H1 (cell line): Measurements from ENCODE around the gene SCOC. TPM values are rescaled to one million over a fixed set of nuclear protein-coding genes. Genes with fewer than 3 reads are reported as not detected.

Experiments used
- CTCF ChIA-PET: fragments of 300-600 bp; sonication (Branson Sonifier 250); formaldehyde crosslinking; loops from one replicate; lab custom pipeline; 2021; ENCODE audit not compliant: partially characterized antibody; lab: Charles Lee
- POLR2A ChIA-PET: fragments of 300-600 bp; sonication (Branson Sonifier 250); formaldehyde crosslinking; loops from one replicate; lab custom pipeline; 2021; ENCODE audit warnings: inconsistent platforms; ENCODE audit not compliant: partially characterized antibody; lab: Charles Lee
- DNase-seq, 2 experiments: peaks; one replicate each; pipeline versions ENCODE4 v3.0.0 to v3.0.0-alpha.2; 2010 to 2022; ENCODE audit warnings: low spot score in 2 of 2, low read depth in 1 of 2, mixed read lengths in 1 of 2
- FAIRE-seq: peaks from 2 replicates; lab custom pipeline; 2011; peaks lifted over from hg19 to GRCh38; lab: Jason Lieb, UNC
- H2AFZ ChIP-seq: 2 replicates; pipeline ENCODE4 v1.8.1; 2012; ENCODE audit warnings: low read length, inconsistent platforms
- H2AK5ac ChIP-seq: 2 replicates; pipeline ENCODE4 v1.6.1; 2013; ENCODE audit warnings: low read depth, low read length
- H2BK120ac ChIP-seq: replicated peaks from 2 replicates; pipeline ENCODE3; 2013; ENCODE audit warnings: low read depth, low read length, inconsistent platforms
- H2BK12ac ChIP-seq: 2 replicates; pipeline ENCODE4 v1.6.1; 2013; ENCODE audit warnings: low read depth, low read length
- H2BK15ac ChIP-seq: 2 replicates; pipeline ENCODE4 v1.6.1; 2013; ENCODE audit warnings: low read length
- H2BK20ac ChIP-seq: 2 replicates; pipeline ENCODE4 v1.6.1; 2013; ENCODE audit warnings: low read length
- H2BK5ac ChIP-seq: 2 replicates; pipeline ENCODE4 v1.6.1; 2013; ENCODE audit warnings: low read depth, low read length
- H3K14ac ChIP-seq: 2 replicates; pipeline ENCODE4 v1.6.1; 2013; ENCODE audit warnings: inconsistent platforms; ENCODE audit not compliant: insufficient read length
- H3K18ac ChIP-seq: 2 replicates; pipeline ENCODE4 v1.6.1; 2013; ENCODE audit warnings: low read length; ENCODE audit errors: extremely low read depth
- H3K23ac ChIP-seq: 2 replicates; pipeline ENCODE4 v1.6.1; 2013; ENCODE audit warnings: inconsistent platforms; ENCODE audit not compliant: insufficient read length
- H3K23me2 ChIP-seq: 2 replicates; pipeline ENCODE4 v1.6.1; 2013; ENCODE audit warnings: low read depth, low read length
- H3K27ac ChIP-seq: 2 replicates; pipeline ENCODE4 v1.6.1; 2011; ENCODE audit warnings: low read depth, low read length, inconsistent platforms
- H3K27me3 ChIP-seq, 4 experiments: replicated peaks in 1 of 4; 1 replicate in 1 of 4; 2 replicates in 3 of 4; pipeline versions ENCODE4 v1.6.1 to v1.8.1; 2011 to 2013; ENCODE audit warnings: low read length in 3 of 4, mild to moderate bottlenecking in 3 of 4, inconsistent platforms in 2 of 4, mixed read lengths in 2 of 4, moderate library complexity in 1 of 4; ENCODE audit not compliant: control insufficient read depth in 3 of 4, insufficient read depth in 3 of 4; ENCODE audit errors: extremely low read depth in 1 of 4
- H3K36me3 ChIP-seq, 4 experiments: 2 replicates each; pipeline versions ENCODE4 v1.6.1 to v1.8.1; 2011 to 2013; ENCODE audit warnings: mild to moderate bottlenecking in 4 of 4, low read length in 3 of 4, moderate library complexity in 2 of 4, control low read depth in 1 of 4, inconsistent platforms in 1 of 4; ENCODE audit not compliant: insufficient read depth in 4 of 4, control insufficient read depth in 2 of 4
- H3K4ac ChIP-seq: replicated peaks from 2 replicates; pipeline ENCODE3; 2013; ENCODE audit warnings: low read length, low read depth, mixed read lengths, inconsistent platforms; ENCODE audit not compliant: insufficient read length
- H3K4me1 ChIP-seq, 4 experiments: replicated peaks in 1 of 4; 1 replicate in 1 of 4; 2 replicates in 3 of 4; pipeline versions ENCODE4 v1.6.1 to v1.8.1; 2011 to 2013; ENCODE audit warnings: low read length in 3 of 4, inconsistent platforms in 2 of 4, mixed read lengths in 1 of 4; ENCODE audit not compliant: insufficient read depth in 4 of 4, control insufficient read depth in 3 of 4
- H3K4me2 ChIP-seq, 2 experiments: 2 replicates each; pipeline versions ENCODE4 v1.6.1 to v1.8.1; 2011 to 2013; ENCODE audit warnings: low read depth in 2 of 2, low read length in 2 of 2, control low read depth in 1 of 2, inconsistent platforms in 1 of 2, mild to moderate bottlenecking in 1 of 2; ENCODE audit not compliant: insufficient read depth in 1 of 2
- H3K4me3 ChIP-seq, 4 experiments: fragments of 200-600, 300-600 bp in 1 of 4; sonication (generic), shearing (Covaris generic), sonication (Bioruptor Twin) in 1 of 4; 2 replicates each; pipeline versions ENCODE4 v1.5.1 to v1.8.1; 2011 to 2016; ENCODE audit warnings: low read length in 4 of 4, low read depth in 3 of 4, control low read depth in 2 of 4, inconsistent platforms in 2 of 4, mild to moderate bottlenecking in 2 of 4, mixed read lengths in 1 of 4, moderate library complexity in 1 of 4; ENCODE audit not compliant: insufficient read depth in 2 of 4; ENCODE audit errors: extremely low read depth in 1 of 4
- H3K56ac ChIP-seq: replicated peaks from 2 replicates; pipeline ENCODE3; 2013; ENCODE audit warnings: low read depth, mild to moderate bottlenecking, mixed read lengths, low read length, inconsistent platforms; ENCODE audit not compliant: insufficient read length
- H3K79me1 ChIP-seq: 2 replicates; pipeline ENCODE4 v1.6.1; 2013; ENCODE audit warnings: low read depth, low read length, control low read depth
- H3K79me2 ChIP-seq, 2 experiments: 2 replicates each; pipeline versions ENCODE4 v1.6.1 to v1.8.1; 2012 to 2013; ENCODE audit warnings: low read length in 2 of 2, mild to moderate bottlenecking in 2 of 2, inconsistent platforms in 1 of 2; ENCODE audit not compliant: insufficient read depth in 2 of 2, control insufficient read depth in 1 of 2
- H3K9ac ChIP-seq, 4 experiments: replicated peaks in 1 of 4; 1 replicate in 1 of 4; 2 replicates in 3 of 4; pipeline versions ENCODE4 v1.6.1 to v1.8.1; 2011 to 2013; ENCODE audit warnings: low read depth in 3 of 4, low read length in 3 of 4, control low read depth in 2 of 4, mild to moderate bottlenecking in 2 of 4, moderate library complexity in 2 of 4, inconsistent platforms in 1 of 4; ENCODE audit errors: extremely low read depth in 1 of 4
- H3K9me3 ChIP-seq, 2 experiments: 2 replicates each; pipeline versions ENCODE4 v1.6.1 to v1.8.1; 2012 to 2013; ENCODE audit warnings: mild to moderate bottlenecking in 2 of 2, moderate library complexity in 2 of 2, control low read depth in 1 of 2, inconsistent platforms in 1 of 2, low read depth in 1 of 2, low read length in 1 of 2, mixed read lengths in 1 of 2; ENCODE audit not compliant: insufficient read depth in 2 of 2
- H4K20me1 ChIP-seq, 2 experiments: replicated peaks in 1 of 2; 2 replicates each; pipeline versions ENCODE3 to v1.8.1; 2011 to 2013; ENCODE audit warnings: inconsistent platforms in 2 of 2, low read length in 2 of 2, mild to moderate bottlenecking in 1 of 2; ENCODE audit not compliant: insufficient read depth in 2 of 2, control insufficient read depth in 1 of 2
- H4K5ac ChIP-seq: 2 replicates; pipeline ENCODE4 v1.6.1; 2013; ENCODE audit warnings: low read length, low read depth, mixed read lengths, inconsistent platforms; ENCODE audit not compliant: insufficient read length
- H4K8ac ChIP-seq: 2 replicates; pipeline ENCODE4 v1.8.0; 2013; ENCODE audit warnings: mild to moderate bottlenecking, moderate library complexity, low read length, inconsistent platforms; ENCODE audit not compliant: insufficient read depth; ENCODE audit errors: extremely low read depth
- H4K91ac ChIP-seq: replicated peaks from 2 replicates; pipeline ENCODE3; 2013; ENCODE audit warnings: low read length, mixed read lengths, inconsistent platforms; ENCODE audit not compliant: insufficient read length
- EGR1 ChIP-seq: IDR thresholded peaks from 2 replicates; pipeline ENCODE4 v1.6.1; 2011; ENCODE audit warnings: low read depth, low read length, borderline replicate concordance
- GTF2F1 ChIP-seq: IDR thresholded peaks from 2 replicates; pipeline ENCODE4 v1.6.1; 2012; ENCODE audit warnings: low read depth, low read length, improper control_type of control experiment, borderline replicate concordance
- MAFK ChIP-seq: IDR thresholded peaks from 2 replicates; pipeline ENCODE4 v1.6.1; 2012; ENCODE audit warnings: low read depth, mild to moderate bottlenecking, improper control_type of control experiment, low read length
- SP1 ChIP-seq: IDR thresholded peaks from 2 replicates; pipeline ENCODE4 v1.6.1; 2011; ENCODE audit warnings: low read depth, low read length
- WGBS, 2 experiments: shearing (Covaris generic) in 1 of 2; methylation state at CpG; one replicate each; pipeline versions ENCODE4 v1.1.6 to v1.1.7; 2013 to 2015; ENCODE audit warnings: low lambda C conversion rate in 2 of 2, mixed read lengths in 2 of 2, inconsistent platforms in 1 of 2, low coverage in 1 of 2, missing lambda C conversion rate in 1 of 2; ENCODE audit not compliant: insufficient replicate concordance in 2 of 2, insufficient coverage in 1 of 2, insufficient read length in 1 of 2; ENCODE audit errors: extremely low coverage in 1 of 2, missing lambda C conversion rate in 1 of 2; 5-methylcytosine and 5-hydroxymethylcytosine counted together
- polyA plus RNA-seq, 7 experiments: library from polyadenylated mRNA; depleted of rRNA in 3 of 7; stranded (reverse) in 5 of 7; unstranded in 2 of 7; fragments of >200 nt in 5 of 7; fragments of 200-250 nt in 2 of 7; gene quantifications; 1 replicate in 5 of 7; 2 replicates in 1 of 7; 4 replicates in 1 of 7; pipeline versions ENCODE4 v1.2.1 to v1.2.3, GENCODE V29; 2011 to 2013; ENCODE audit warnings: missing spikeins in 2 of 7, mixed read lengths in 2 of 7
- total RNA-seq: library from RNA; stranded (reverse); fragmentation: NEBNext Ultra II Directional; extraction: Animal tissue kit (Norgen Biotek cat#: 25700); gene quantifications from 2 replicates; pipeline ENCODE4 v1.2.1, GENCODE V29; 2021
- TF ChIP-seq, protein P1 (sequence below): IDR thresholded peaks from 2 replicates; pipeline ENCODE4 v1.6.1; 2012; ENCODE audit warnings: low read length, inconsistent platforms
- TF ChIP-seq, protein P2 (sequence below): IDR thresholded peaks from 2 replicates; pipeline ENCODE4 v1.6.1; 2012; ENCODE audit warnings: inconsistent platforms

SCOC gene
- total and polyA plus RNA-seq, 2 of the 8 experiments (the other 6 are each of a cell fraction or from before 2014, with no cell fraction given): 12.1 to 33.4 TPM

DNA sequence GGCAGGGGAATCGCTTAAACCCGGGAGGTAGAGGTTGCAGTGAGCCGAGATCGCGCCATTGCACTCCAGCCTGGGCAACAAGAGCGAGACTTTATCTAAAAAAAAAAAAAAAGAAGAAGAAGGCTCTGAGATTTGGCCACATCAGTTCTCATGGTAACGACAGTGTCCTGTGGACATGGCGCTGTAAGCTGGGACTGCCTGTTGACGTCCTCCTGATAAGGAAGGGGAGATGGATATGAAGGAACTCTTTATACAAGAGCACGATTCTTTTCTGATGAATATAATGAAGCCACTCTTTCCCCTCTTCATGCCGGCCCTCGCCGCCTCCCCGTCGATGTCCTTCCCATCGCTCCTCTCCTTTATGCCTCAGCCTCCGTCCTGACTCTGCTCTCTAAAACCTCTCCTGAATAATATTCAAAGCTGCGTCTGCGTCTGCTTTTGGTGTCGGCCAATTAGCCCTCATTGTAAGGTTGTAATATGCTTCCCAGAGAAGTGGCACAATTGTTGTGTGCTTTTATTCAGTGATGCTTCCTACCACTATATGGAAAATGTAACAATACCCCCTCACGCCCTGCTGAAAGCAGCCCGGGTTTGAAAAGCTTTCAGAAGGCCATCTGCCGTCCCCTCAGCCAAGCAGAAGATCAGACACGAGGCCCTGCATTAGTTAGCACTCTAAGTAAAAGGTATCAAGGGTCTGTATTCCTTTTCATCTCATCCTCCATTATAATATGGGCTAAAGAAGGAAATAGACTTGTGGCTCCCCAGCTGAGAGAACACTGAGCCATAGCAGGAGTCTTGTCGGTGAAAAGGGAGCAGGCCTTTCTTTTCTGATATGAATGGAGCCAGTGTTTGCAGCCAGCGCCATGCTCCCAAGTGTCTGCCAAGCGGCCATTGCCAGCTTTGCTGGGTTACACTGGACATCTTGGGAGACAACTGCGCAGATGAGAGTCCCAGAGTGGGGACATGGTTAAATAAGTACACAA, 22.1 kb upstream of the SCOC start:
- Histone ChIP-seq H4K91ac (no peak overlapping the region), H2BK20ac (no peak overlapping the region), H3K56ac (no peak overlapping the region), H2BK5ac (no peak overlapping the region), H3K4me1 (peaks cover 0 to 8% (median 4%) of the 10 kb centered on the region in 4 experiments; a peak in 3 of 7 replicates), H3K18ac (no peak overlapping the region), H3K36me3 (no peaks in the 10 kb centered on the region), H2AFZ (no peak overlapping the region), H3K23me2 (0 out of 2 replicates have a peak, but pooled peaks cover 3% of the 10 kb centered on the region), H3K9ac (no peak overlapping the region), H4K8ac (no peak overlapping the region), H2BK12ac (no peak overlapping the region), H2AK5ac (no peak overlapping the region), H3K4me3 (no peak overlapping the region), H4K20me1 (no peaks in the 10 kb centered on the region), H3K4ac (no peak overlapping the region), H3K79me1 (no peaks in the 10 kb centered on the region), H3K23ac (no peak overlapping the region), H4K5ac (no peak overlapping the region), H3K27me3 (peaks cover 0 to 1% (median 0%) of the 10 kb centered on the region in 4 experiments; a peak in 2 of 7 replicates), H3K79me2 (no peaks in the 10 kb centered on the region), H3K9me3 (no peaks in the 10 kb centered on the region), H2BK15ac (no peak overlapping the region), H2BK120ac (no peak overlapping the region), H3K4me2 (no peak overlapping the region), H3K27ac (no peak overlapping the region), H3K14ac (no peak overlapping the region)
- 86% methylated on average over 26 of the region's 28 CpGs; no CpG with 5 or more reads in 1 of the 2 experiments for WGBS, 2 experiments
- POLR2A ChIA-PET: no interaction called here
- no peak for DNase-seq
- FAIRE-seq: no peak
- CTCF ChIA-PET: interaction anchor here (0.6 to 5.5 kb wide), 15 partner anchors 8 to 532 kb away, joined by 3 to 44 read pairs (median 4); no protein-coding TSS in a partner anchor
- TF ChIP-seq, protein P1, sequence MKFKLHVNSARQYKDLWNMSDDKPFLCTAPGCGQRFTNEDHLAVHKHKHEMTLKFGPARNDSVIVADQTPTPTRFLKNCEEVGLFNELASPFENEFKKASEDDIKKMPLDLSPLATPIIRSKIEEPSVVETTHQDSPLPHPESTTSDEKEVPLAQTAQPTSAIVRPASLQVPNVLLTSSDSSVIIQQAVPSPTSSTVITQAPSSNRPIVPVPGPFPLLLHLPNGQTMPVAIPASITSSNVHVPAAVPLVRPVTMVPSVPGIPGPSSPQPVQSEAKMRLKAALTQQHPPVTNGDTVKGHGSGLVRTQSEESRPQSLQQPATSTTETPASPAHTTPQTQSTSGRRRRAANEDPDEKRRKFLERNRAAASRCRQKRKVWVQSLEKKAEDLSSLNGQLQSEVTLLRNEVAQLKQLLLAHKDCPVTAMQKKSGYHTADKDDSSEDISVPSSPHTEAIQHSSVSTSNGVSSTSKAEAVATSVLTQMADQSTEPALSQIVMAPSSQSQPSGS: no peak
- TF ChIP-seq GTF2F1 (no peak), SP1 (no peak), EGR1 (no peak), MAFK (no peak)
- TF ChIP-seq, protein P2, sequence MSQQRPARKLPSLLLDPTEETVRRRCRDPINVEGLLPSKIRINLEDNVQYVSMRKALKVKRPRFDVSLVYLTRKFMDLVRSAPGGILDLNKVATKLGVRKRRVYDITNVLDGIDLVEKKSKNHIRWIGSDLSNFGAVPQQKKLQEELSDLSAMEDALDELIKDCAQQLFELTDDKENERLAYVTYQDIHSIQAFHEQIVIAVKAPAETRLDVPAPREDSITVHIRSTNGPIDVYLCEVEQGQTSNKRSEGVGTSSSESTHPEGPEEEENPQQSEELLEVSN: no peak
